ENCODE measurements around the gene DPH3.

Gene DPH3

DNA sequence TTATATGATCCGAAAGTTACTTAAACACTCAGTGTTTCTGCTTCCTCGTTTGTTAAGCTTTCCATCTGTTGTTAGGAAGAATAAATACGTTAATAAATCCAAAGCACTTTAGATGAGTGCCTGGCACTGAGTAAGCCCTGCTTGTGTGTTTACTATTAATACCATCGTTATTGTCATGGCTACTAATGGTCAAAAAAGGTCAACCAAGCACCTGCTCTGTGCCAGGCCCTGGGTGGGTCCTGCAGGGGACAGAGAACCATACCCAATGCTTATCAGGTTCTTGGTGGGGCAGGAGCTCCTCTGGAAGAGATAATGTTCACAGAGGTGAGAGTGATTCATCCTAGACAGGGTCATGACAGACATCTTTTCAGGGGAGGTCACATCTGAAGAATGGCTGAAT lies 50.4 kb downstream of the DPH3 start:
- Histone ChIP-seq H2AFZ (ENCODE audit: low read depth, low read length, severe bottlenecking) (no peak overlapping the region), H3K27me3 (ENCODE audit: low read length) (no peaks in the 10 kb centered on the region), H4K20me1 (ENCODE audit: low read depth, low read length) (no peaks in the 10 kb centered on the region), H3K36me3 (ENCODE audit: low read length) (no peaks in the 10 kb centered on the region), H3K27ac (ENCODE audit: low read depth, low read length) (no peak overlapping the region), H3K4me2 (ENCODE audit: low read depth, low read length, poor library complexity, severe bottlenecking) (no peak overlapping the region), H3F3A (ENCODE audit: insufficient read depth) (no peaks in the 10 kb centered on the region), H3K4me3 (ENCODE audit: insufficient read depth, low read length, poor library complexity, severe bottlenecking) (no peak overlapping the region), H3K9me2 (replicated peaks; ENCODE audit: insufficient read depth, low read length) (no peaks in the 10 kb centered on the region), H3K9me3 (ENCODE audit: insufficient read depth, low read length) (no peaks in the 10 kb centered on the region), H3K9ac (ENCODE audit: low read length) (no peak overlapping the region), H3K79me2 (ENCODE audit: insufficient read depth, low read length) (no peaks in the 10 kb centered on the region)
- TF ChIP-seq EZH2phosphoT487 (conservative IDR thresholded peaks at IDR 0.05; ENCODE audit: low read length), result no peak
- TF ChIP-seq, protein P1, sequence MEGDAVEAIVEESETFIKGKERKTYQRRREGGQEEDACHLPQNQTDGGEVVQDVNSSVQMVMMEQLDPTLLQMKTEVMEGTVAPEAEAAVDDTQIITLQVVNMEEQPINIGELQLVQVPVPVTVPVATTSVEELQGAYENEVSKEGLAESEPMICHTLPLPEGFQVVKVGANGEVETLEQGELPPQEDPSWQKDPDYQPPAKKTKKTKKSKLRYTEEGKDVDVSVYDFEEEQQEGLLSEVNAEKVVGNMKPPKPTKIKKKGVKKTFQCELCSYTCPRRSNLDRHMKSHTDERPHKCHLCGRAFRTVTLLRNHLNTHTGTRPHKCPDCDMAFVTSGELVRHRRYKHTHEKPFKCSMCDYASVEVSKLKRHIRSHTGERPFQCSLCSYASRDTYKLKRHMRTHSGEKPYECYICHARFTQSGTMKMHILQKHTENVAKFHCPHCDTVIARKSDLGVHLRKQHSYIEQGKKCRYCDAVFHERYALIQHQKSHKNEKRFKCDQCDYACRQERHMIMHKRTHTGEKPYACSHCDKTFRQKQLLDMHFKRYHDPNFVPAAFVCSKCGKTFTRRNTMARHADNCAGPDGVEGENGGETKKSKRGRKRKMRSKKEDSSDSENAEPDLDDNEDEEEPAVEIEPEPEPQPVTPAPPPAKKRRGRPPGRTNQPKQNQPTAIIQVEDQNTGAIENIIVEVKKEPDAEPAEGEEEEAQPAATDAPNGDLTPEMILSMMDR (IDR thresholded peaks at IDR 0.05; ENCODE audit: insufficient read depth, low read length, poor library complexity, severe bottlenecking), result no peak

DNA sequence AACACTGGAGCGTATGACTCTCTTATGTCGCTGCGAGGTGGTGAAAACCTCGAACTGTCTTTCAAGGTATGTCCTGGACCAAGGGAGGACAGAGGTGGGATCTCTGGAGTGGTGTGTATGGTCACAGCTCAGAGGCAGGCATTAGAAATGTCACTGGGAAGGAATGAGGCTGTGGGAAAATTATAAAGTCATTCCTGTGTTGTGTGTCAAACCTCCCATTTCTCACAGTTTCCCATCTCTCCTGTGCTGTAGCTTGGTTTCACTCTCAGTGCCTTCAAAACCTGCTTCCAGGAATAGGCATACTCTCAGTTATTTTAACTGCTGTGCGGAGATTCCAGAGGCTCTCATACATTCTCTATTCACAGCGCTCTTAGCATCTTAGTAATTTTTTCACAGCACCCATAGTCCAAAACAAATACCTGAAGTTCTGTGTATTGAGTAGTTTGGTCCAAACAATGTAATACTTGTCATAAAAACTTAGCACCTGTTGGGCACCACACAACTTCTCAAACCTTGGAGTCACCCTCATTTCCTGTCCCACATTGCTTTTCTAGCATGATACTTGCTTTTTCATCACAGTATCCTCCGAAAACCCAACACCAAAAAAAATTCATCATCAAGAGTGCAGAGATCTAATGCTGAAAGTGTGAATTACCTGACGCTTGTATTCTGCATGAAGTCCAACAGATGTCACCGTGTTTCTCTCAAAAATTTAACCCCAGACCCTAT lies 53.4 kb downstream of the DPH3 start:
- Histone ChIP-seq H3K36me3 (ENCODE audit: low read length) (no peaks in the 10 kb centered on the region), H3K27me3 (ENCODE audit: low read length) (no peaks in the 10 kb centered on the region), H3K9me3 (ENCODE audit: insufficient read depth, low read length) (no peaks in the 10 kb centered on the region), H3K9ac (ENCODE audit: low read length) (no peak overlapping the region), H3K4me2 (ENCODE audit: low read depth, low read length, poor library complexity, severe bottlenecking) (no peak overlapping the region), H3K27ac (ENCODE audit: low read depth, low read length) (no peak overlapping the region), H4K20me1 (ENCODE audit: low read depth, low read length) (no peaks in the 10 kb centered on the region), H3K9me2 (replicated peaks; ENCODE audit: insufficient read depth, low read length) (no peaks in the 10 kb centered on the region), H3K4me3 (ENCODE audit: insufficient read depth, low read length, poor library complexity, severe bottlenecking) (no peak overlapping the region), H3F3A (ENCODE audit: insufficient read depth) (no peaks in the 10 kb centered on the region), H3K79me2 (ENCODE audit: insufficient read depth, low read length) (no peaks in the 10 kb centered on the region), H2AFZ (ENCODE audit: low read depth, low read length, severe bottlenecking) (no peak overlapping the region)
- TF ChIP-seq, protein P1 (IDR thresholded peaks at IDR 0.05; ENCODE audit: insufficient read depth, low read length, poor library complexity, severe bottlenecking), result no peak
- TF ChIP-seq EZH2phosphoT487 (conservative IDR thresholded peaks at IDR 0.05; ENCODE audit: low read length), result no peak
